HL-60 (cell line): ENCODE results near the gene DOCK8.
"Not testable (repeated sequence)": the region's sequence is repeated elsewhere in the genome, so short reads cannot be mapped to it uniquely, and the experiment has no call there.

Source experiments
- DNase-seq, 2 experiments: peaks; one replicate each; pipeline ENCODE4 v3.0.0-alpha.2; 2010 to 2020; ENCODE audit warnings: low read depth in 1 of 2, low spot score in 1 of 2
- H3K27ac ChIP-seq: fragments of 250-450 bp; sonication (Bioruptor Pico); replicated peaks from 2 replicates; pipeline ENCODE4 v1.5.1; 2020; ENCODE audit warnings: mild to moderate bottlenecking, moderate library complexity
- H3K27me3 ChIP-seq: fragments of 250-450 bp; sonication (Bioruptor Pico); 2 replicates; pipeline ENCODE4 v1.5.1; 2021; ENCODE audit warnings: mild to moderate bottlenecking, moderate library complexity; ENCODE audit not compliant: insufficient read depth, poor library complexity, severe bottlenecking
- H3K4me3 ChIP-seq: replicated peaks from 2 replicates; pipeline ENCODE4 v1.5.1; 2011; ENCODE audit warnings: mild to moderate bottlenecking, control low read depth, low read length; ENCODE audit not compliant: insufficient read depth
- CTCF ChIP-seq: IDR thresholded peaks from one replicate; pipeline ENCODE4 v1.5.1; 2011; ENCODE audit warnings: low read length, control low read depth, inconsistent platforms; ENCODE audit not compliant: insufficient read depth
- GABPA ChIP-seq: IDR thresholded peaks from 2 replicates; pipeline ENCODE4 v1.6.1; 2012; ENCODE audit warnings: low read depth
- POLR2AphosphoS5 ChIP-seq: IDR thresholded peaks from 2 replicates; pipeline ENCODE4 v1.6.1; 2012; ENCODE audit warnings: low read depth
- REST ChIP-seq: IDR thresholded peaks from 2 replicates; pipeline ENCODE4 v1.6.1; 2012; ENCODE audit warnings: low read depth; ENCODE audit not compliant: insufficient replicate concordance
- SPI1 ChIP-seq: IDR thresholded peaks from 2 replicates; pipeline ENCODE4 v1.6.1; 2012; ENCODE audit warnings: low read depth, mild to moderate bottlenecking, borderline replicate concordance
- long read RNA-seq: library from polyadenylated mRNA; unstranded; transcript quantifications from one replicate; pipeline ENCODE4 v2.0.0, GENCODE V29; 2020

Gene DOCK8
- long read RNA-seq, full-length matches to known transcripts, result 19 of 139 reads
- long read RNA-seq, partial matches to known transcripts, result 80 of 139 reads
- long read RNA-seq, other reads (novel, unspliced or antisense), result 40 of 139 reads

GRCh38 chr9:214648-215493 is at the start of gene DOCK8:
DOCK8 (plus strand) TSS chr9:214865; CDS start chr9:214977, 112 bp downstream.
- TF ChIP-seq SPI1 (peak; percentile 30; the same call in 1 of the 2 replicates), REST (peak; percentile 62), POLR2AphosphoS5 (peak; percentile 92), CTCF (peak; percentile 23), GABPA (no peak; the same call in 1 of the 2 replicates)
- H3K27ac ChIP-seq, result peak within 1 kb of the TSS; percentile 94
- DNase-seq, result peak; percentile 60 to 93
- H3K4me3 ChIP-seq, result peak within 1 kb of the TSS; percentile 48
- no peaks in the 10 kb centered on the region for H3K27me3 ChIP-seq

GRCh38 chr9:169757-170156 is 44.9 kb upstream of the DOCK8 start:
- not testable (repeated sequence) for H3K27me3 ChIP-seq

GRCh38 chr9:178140-178825 is 36.4 kb upstream of the DOCK8 start:
- DNase-seq, H3K27me3 ChIP-seq: not testable (repeated sequence)
- Histone ChIP-seq H3K27ac (peak overlapping the region; percentile 27), H3K4me3 (peak overlapping the region; percentile 57)

More at GRCh38 chr9:169757-170156, 44.9 kb upstream of the DOCK8 start:
- not testable (repeated sequence) for H3K4me3 ChIP-seq, DNase-seq, H3K27ac ChIP-seq

GRCh38 chr9:178970-179383 is 35.7 kb upstream of the DOCK8 start, which contains the start of gene ZNG1A:
ZNG1A (minus strand) TSS chr9:179056; CDS start chr9:178969, 87 bp downstream.
- Histone ChIP-seq H3K4me3 (peak within 1 kb of the TSS; percentile 57), H3K27ac (peak within 1 kb of the TSS; percentile 27)
- DNase-seq, result peak; percentile 75 to 94
- H3K27me3 ChIP-seq, result not testable (repeated sequence)

- not testable (repeated sequence) for H3K4me3 ChIP-seq, H3K27me3 ChIP-seq, DNase-seq, H3K27ac ChIP-seq
Observed at GRCh38 chr9:199601-200000, 15.1 kb upstream of the DOCK8 start.

- DNase-seq, result no peak
- TF ChIP-seq SPI1, result no peak
- no peak for TF ChIP-seq REST
- no peak for TF ChIP-seq POLR2AphosphoS5
- TF ChIP-seq GABPA, result no peak
- TF ChIP-seq CTCF, result no peak
- Histone ChIP-seq H3K27ac (no peak overlapping the region), H3K4me3 (no peak overlapping the region), H3K27me3 (no peaks in the 10 kb centered on the region)
Observed at GRCh38 chr9:206481-206880, 8.2 kb upstream of the DOCK8 start.
